Stimulated activated CD8-positive, alpha-beta memory T cell treated with anti-CD3 and anti-CD28 coated beads, Interleukin-15, amount 100 ng/mL, for 24 hours (primary cell): Measurements from ENCODE around the gene RBFOX2.
"Not testable (repeated sequence)": the region's sequence is repeated elsewhere in the genome, so short reads cannot be mapped to it uniquely, and the experiment has no call there.

Experiments
- DNase-seq: peaks from one replicate; pipeline ENCODE4 v3.0.0-alpha.2; 2020; ENCODE audit warnings: low read depth

Gene RBFOX2

DNA sequence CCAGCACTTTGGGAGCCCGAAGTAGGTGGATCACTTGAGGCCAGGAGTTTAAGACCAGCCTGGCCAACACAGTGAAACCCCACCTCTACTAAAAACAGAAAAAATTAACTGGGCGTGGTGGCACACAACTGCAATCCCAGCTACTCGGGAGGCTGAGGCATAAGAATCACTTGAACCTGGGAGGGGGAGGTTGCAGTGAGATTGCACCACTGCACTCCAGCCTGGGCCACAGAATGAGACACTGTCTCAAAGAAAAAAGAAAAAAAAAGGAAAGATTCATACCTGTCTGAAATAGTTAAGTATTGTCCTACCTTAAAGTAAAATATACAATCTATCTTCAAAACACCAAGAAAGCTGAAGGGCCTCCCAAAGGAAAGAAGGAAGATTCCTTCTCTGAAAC, 20.1 kb downstream of the RBFOX2 start:
- no peak for DNase-seq

DNA sequence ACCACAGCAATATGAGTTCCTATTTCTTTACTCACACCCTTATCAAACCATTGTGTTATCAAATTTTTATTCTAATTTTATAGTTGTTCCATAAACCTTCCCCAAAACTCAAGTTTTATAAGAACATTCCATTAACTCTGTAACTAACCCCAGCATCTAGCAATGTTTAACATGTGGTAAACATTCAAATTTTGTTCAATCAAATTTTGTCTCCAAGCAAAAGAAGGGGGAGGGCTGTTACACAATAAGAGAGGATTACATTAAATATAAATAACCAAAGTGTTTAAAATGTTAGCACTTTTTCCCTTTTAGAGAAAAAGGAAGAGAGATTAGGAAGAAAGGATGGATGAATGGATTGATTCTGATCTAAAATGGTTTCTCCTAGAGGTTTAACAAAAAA, 20.5 kb downstream of the RBFOX2 start:
- DNase-seq = no peak

DNA sequence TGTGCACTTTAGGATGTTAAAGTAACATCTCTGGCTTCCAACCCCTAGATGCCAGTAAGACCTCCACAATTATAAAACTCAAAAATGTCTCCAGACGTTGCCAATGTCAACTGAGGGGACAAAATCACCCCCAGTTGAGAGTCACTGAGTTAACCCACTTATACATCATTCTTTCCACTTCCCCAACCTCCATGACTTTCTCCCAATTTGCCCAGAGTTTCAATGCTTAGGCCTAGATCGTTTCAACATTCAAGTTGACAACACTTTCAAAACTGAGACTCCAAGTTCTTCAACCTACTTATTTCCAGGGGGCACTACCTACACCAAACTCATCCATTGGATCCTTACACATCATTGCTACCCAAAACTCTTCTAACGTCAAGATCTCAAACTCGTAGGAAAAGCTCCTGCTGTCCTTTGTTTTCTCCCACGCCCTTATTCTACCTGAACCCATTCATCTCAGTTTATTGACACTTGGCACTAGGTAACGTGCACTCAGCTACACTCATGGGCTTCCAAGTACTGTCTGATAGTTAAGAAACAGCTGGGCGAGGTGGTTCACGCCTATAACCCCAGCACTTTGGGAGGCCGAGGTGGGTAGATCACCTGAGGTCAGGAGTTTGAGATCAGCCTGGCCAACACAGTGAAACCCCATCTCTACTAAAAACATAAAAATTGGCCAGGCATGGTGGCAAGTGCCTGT, 24.5 kb downstream of the RBFOX2 start:
- no peak for DNase-seq

DNA sequence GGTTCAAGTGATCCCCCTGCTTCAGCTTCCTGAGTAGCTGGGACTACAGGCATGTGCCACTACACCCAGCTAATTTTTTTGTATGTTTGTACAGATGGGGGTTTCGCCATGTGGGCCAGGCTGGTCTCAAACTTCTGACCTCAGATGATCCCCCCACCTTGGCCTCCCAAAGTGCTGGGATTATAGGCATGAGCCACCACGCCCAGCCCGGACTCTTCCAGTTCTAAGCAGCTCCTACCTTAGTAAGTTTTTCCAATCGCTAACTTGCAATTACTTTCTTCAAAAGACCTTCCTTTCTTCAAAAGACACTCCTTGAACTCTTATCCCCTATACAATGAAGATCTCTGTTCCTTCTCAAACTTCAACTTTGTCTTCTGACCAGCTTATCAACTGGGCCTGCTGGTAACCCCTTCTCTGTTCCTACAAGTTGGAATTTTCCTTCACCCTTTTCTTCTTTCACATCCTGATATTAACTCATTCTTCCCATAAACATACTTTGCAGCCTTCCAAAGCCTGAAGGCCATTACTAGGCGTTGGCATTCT, 25.8 kb downstream of the RBFOX2 start:
- DNase-seq = no peak

DNA sequence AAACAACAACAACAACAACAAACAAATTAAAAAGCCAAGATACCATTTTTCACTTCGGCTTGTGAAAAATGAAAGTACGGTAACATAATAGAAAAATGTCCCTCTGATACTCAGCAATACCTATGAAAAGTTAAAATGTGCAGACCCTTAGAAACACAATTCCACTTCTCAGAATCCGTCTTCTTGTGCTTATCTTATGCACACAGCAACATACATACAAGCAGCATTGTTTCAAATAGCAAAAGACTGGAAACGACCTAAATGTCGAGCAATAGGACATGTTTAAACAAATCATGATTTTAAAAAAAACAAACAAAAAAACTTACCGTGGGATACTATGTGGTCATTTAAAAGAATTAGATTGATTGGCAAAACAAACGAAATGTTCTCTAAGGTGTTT, 26.5 kb downstream of the RBFOX2 start:
- no peak for DNase-seq

DNA sequence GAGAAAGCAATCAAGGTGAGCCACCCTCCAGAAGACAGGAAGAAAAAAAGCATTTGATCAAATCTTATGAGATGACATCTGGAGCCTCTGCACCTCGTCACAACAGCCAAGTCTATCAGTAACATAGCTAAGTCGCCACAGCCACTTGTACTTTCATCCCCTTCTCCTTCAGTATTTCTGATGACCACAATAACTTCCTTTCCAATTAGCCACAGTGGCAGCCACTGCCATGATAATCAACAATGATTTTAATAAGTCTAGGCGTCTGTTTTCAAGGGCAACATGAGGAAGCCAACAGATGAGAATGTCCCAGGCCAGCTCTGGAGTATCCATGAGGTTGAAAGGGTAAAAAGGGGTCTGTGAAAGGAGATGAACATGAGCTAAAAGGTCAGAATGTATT, 29.9 kb downstream of the RBFOX2 start:
- DNase-seq = no peak

DNA sequence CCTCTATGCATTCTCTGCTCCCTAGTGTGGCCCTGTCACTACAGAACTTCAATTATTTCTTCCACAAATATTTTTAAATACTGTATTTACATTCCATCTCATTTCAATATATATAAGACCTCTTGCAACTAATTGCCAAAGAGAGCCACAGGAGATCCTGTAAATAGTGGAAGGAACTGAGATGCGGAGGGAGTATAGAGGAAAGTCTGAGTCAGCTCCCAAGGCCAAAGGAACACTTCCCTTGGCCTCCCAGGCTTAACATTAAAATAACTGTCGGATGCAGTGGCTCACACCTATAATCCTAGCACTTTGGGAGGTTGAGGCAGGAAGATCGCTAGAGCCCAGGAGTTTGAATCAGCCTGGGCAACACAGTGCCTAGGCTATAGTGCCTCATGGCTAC, 31.2 kb downstream of the RBFOX2 start:
- DNase-seq = no peak

DNA sequence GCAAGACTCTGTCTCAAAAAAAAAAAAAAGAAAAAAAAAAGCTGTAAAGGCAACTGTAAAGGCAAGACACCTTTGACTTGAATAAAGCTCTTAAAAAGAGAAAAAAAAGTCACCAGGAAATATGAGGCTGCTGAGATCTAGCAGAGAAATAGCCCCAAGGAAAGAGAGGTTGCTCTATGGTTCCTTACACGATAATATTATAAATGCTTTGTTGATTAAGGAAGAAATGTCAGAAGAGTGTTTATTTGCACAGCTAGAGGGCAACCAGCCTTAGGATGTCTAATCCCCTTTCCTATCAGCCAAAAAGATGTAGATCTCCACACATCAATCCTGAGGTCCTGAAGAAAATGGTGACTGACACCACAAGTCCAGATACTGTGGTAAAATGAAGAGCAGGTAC, 32.0 kb downstream of the RBFOX2 start:
- no peak for DNase-seq

DNA sequence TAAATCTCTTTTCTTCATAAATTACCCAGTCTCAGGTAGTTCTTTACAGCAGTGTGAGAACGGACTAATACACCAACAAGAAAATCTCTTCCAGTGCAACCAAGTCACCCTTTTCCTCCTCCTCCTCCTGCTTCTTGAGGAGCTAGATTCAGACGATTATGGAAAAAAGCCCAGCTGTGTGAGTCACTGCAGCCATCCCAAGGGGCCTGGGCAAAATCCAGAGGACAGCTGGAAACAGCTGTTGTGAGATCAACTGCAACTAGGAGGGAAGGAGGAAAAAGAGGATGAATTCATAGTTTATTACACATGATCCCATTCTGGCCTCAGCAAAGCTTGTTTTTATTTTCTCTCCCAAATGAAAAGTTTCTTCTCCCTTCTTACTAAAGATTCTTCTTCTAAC, 32.9 kb downstream of the RBFOX2 start:
- no peak for DNase-seq

DNA sequence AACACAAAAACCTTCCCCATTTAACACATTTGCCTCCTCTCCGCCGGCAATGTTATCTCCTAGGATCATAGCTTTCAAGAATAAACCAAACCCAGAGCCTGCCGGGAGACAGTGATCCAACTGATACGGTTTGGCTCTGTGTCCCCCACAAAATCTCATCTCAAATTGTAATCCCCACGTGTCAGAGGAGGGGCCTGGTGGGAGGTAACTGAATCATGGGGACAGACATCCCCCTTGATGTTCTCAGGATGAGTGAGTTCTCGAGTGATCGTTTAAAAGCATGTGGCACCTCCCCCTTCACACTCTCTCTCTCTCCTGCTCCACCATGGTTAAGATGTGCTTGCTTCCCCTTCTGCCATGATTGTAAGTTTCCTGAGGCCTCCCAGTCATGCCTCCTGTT, 33.3 kb downstream of the RBFOX2 start:
- no peak for DNase-seq

DNA sequence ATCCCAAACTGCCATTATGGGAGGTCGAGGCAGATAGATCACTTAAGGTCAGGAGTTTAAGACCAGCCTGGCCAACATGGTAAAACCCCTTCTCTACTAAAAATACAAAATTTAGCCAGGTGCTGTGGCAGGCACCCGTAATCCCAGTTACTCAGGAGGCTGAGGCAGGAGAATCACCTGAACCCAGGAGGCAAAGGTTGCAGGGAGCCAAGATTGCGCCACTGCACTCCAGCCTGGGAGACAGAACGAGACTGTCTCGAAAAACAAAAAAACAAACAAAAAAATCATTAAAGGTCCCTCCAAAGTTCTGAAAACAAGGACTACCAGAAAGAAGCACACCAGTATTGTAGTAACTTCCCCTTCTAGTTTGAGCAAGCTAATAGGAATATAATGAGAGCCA, 34.9 kb downstream of the RBFOX2 start:
- not testable (repeated sequence) for DNase-seq

DNA sequence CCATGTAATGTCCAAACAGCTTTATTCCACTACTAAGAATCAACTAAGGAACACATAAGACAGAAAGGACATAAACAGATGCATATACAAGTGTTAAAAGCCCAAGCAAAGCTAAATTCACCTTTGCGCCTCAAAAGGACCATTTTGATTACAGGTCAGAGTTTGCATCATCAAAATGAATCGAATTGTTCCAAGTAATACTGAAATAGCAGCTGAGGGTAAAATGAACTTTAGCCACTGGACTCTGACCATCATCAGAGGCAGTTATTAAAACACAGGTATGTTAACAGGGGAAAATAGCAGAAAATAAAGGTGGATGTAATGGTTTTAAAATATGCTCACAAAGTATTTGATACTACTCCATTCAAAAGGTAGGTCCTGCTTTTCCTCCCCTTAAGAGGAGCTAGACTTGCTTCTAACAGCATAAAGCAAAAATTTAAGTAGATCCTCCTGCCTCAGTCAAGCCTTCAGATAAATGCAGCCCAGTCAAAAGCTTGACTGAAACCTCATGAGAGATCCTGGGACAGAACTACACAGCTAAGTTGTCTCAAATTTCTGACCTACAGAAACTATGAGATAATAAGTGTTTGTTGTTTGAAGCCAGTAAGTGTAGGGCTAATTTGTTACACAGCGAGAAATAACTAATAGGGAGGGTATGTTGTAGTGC, 35.4 kb downstream of the RBFOX2 start:
- DNase-seq = no peak

DNA sequence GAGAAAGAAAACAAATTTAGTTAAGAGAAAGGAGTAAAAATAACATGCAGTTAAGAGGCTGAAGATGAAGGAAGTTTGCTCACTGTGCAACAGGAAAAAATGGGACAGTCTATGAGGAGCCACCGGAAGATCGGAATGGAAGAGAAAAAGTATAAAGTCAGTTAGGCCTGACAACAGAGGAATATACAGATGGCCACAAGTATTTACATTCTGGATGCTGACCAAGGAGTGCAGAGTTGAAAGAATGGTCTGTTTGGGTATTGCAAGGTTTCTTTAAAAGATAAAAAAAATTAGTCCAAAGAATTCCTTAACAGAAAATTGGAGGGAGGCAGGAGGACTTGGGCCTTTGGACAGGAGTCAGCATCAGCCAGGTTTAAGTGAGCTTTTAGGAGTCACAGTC, 37.5 kb downstream of the RBFOX2 start:
- no peak for DNase-seq

DNA sequence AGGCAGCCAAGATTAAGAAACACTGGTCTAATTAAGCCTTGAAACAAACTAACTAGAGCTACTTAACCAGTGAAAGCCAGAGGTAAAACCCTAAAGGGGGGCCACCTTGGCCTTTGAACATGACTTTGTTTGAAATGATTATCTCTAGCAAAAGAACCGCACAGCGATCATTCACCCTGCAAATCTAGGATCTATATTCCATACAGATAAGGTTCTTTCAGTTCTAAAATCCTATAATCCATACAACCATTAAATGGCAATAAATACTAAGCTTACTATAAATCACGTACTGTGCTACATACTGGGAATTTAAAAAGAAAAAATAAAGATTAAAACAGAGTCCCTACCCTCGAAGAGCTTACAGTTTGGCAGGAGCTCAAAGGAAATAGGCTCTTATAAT, 40.6 kb downstream of the RBFOX2 start:
- DNase-seq = no peak

DNA sequence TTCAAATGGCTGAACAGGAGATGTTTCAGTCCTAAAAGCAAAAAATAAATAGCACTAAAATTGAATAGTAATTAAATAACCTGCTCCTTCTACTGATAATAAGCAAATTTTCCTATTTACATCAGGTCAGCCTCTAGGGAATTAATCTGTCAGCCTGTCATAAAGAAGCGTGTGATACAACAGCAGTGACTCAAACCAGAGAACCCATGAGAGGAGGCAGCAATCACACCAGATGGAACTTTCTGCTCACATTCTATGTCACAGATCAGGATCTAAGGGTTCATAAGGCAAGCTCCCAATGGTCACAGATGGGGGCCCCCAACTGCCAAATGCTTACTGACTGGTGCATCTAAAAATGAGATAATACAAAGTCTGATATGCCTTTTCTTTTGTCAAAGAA, 41.1 kb downstream of the RBFOX2 start:
- DNase-seq = no peak

DNA sequence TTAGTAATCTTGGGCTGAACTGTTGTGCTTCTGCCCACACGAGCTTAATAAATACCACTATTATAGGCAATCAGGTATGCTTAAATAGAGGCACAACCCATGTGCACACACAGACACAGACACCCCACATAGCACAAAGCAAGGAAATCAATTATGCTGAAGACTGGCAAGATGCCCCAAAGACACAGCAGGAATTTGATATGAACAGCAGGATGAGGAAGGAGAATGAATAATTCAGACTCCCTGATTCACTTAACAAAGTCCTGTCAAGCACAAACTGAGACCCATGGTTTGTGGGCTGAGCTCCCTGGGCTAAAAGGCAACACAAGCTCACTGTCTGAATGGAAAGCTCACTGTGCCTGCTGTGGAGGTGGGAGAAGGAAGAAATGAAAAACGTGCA, 42.5 kb downstream of the RBFOX2 start:
- DNase-seq = no peak

DNA sequence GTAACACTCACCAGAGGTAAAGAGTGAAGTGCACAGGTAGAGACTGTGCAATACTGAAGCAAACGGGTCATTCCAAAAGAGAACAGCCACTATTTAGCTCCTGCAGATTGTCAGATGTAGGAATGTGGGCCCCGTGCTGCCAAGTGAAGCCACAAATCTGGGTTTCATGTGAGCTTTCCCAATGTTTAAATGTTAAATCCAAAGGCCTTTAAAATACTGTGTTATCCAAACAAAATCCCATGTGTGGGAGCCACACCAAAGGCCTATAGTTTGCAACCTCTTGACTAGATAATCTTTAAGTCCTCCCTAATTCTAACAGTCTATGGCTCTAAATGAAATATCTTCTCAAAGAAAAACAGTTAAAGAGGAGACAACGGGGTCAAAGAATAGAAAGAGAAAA, 43.3 kb downstream of the RBFOX2 start:
- no peak for DNase-seq

DNA sequence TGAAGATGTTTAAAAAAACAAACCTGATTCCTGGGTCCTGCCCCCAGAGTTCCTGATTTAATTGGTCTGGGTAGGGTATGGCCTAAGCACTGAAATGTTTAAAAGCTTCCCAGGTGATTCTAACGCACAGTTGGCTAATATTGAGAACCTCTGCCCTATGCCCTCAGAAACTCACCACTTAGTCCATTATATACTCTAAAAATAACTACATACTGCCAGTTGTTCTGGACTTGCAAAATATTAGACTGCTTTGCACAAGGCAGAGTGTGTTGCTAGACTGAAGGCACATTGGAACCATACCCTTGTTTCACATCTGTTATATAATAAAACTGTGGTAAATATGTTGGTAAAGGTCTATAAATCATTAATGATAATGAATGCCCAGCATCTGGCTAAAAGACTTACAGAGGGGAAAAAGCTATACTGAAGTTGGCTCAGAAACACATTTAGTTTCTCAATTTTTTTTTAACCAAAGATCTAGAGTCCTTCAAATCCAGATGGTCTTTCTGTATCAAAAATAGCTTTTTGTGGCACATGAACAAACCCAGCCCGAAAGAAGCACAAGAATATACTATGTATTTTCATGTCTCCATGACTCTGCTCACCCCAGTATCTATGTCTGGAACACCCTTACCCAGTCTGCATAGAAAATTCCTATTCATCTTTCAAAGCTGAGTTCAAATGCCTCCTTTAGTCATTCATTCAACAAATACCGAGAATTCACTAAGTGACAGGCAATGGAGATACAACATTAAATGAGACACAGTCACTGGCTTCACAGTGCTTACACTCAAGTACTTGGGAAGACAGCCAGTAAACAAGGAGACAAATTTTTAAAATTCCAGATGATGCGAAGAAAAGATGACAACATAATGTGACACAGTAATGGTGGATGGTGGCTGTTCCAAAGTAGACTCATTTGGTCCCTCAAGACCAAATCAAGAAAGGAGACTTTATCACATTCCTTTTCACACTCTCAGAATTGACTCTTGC, 44.1 kb downstream of the RBFOX2 start:
- no peak for DNase-seq

DNA sequence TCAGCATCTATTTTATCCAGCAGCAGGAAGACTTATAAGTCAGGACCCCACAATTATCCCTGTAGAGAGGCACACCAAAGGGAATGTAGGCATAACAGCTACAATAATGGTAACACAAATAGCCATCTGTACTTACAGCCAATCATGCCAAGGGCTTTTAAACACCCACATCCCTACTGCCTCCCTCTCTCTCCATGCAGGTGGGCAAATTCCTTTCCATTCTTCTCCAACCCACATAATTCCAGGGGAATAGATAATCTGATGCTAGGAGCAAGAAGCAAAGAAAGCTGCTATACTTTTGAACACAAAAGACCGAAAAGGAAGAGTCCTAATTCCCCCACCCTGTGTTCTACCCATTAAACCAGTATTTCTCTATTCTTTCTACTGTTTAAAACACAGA, 46.7 kb downstream of the RBFOX2 start:
- no peak for DNase-seq

DNA sequence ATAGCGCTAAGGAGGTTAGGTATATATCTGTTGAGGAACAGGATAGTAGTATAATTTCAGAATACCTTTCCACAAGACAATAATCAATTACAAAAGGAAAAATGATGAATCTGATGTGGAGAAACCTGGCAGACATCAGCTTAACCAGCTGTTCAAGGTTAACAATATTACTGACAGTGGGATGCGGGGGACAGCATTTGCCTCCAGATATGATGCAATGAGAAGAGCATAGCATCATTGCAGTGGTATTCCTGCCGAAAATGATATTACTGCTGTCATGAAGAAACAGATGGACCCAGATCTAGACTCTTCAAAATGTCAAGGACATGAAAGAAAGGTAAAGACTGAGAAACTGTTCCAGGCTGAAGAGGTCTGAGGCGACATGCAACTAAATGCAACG, 49.7 kb downstream of the RBFOX2 start:
- DNase-seq = no peak

DNA sequence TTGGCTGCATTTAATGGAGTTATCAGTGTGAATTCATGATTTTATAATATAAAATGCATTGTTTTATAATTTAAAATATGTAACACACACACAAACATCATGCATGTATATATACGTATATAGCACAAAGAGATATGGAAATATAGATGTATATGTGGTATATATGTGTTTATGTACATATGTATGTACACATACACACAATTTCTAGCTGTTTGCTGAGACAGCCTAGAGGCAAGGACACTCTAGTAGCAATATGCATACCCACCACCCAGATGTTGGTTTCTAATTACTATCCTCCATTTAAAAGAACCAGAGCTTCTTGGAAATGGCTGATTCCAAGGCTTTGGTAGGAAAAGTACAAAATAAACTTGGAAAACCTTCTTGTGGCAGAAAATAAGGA, 50.4 kb downstream of the RBFOX2 start:
- no peak for DNase-seq

DNA sequence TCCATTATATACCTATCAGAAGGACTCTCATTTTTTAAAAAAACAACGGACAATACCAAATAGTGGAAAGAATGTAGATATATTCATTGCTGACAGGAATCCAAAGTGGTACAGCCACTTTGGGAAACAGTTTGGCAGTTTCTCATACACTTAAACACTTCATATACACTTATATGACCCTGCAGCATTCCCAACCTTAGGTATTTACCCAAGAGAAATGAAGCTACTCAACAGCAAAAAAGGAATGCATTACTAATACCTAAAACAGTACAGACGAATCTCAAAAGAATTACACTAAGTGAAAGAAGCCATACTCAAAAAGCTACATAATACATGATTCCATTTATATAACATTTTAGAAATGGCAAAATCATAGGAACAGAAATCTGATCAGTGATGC, 51.5 kb downstream of the RBFOX2 start:
- DNase-seq = no peak

DNA sequence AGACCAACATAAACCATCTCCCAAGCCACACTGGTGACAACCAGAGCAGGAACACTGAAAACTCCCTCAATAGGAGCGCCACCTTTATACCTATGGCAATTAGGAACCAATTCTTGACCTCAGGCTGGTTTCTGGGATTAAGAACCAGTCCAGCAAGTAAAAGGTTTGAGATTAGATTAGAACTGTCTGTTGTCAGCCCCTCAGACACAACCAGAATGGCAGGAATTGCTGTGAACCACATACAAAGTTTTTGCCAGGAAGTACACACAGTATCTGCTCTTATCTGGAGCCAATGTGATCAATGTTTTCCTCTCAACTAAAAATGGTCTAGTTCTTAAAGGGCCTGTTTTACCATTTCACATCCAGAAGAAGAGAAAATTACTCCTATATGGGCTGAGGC, 55.2 kb downstream of the RBFOX2 start:
- DNase-seq = no peak
